GM23338 (cell line): ENCODE data around the gene MMP1.

Source experiments
- CTCF ChIP-seq, 2 experiments: fragments of 200-600 bp in 1 of 2; sonication (generic) in 1 of 2; conservative IDR thresholded peaks; 2 replicates each; pipeline versions ENCODE4 v1.5.1 to v1.6.1; 2016 to 2017; ENCODE audit warnings: antibody characterized with exemption in 2 of 2, low read depth in 2 of 2, mild to moderate bottlenecking in 2 of 2, moderate library complexity in 1 of 2
- EZH2 ChIP-seq: fragments of 200-600 bp; sonication (generic); IDR thresholded peaks from one replicate; pipeline ENCODE4 v1.8.0; 2017; ENCODE audit warnings: antibody characterized with exemption, mild to moderate bottlenecking, low read depth; ENCODE audit not compliant: unreplicated experiment
- EZH2phosphoT487 ChIP-seq: fragments of 200-600 bp; sonication (generic); IDR thresholded peaks from one replicate; pipeline ENCODE4 v1.8.1; 2018; ENCODE audit warnings: antibody characterized with exemption; ENCODE audit not compliant: unreplicated experiment
- JUNB ChIP-seq: IDR thresholded peaks from one replicate; pipeline ENCODE4 v1.6.1; 2016; ENCODE audit warnings: antibody characterized with exemption; ENCODE audit not compliant: unreplicated experiment
- POLR2AphosphoS5 ChIP-seq: IDR thresholded peaks from 2 replicates; pipeline ENCODE4 v1.6.1; 2016; ENCODE audit warnings: antibody characterized with exemption, low read depth
- REST ChIP-seq: IDR thresholded peaks from one replicate; pipeline ENCODE4 v1.6.1; 2018; ENCODE audit warnings: antibody characterized with exemption; ENCODE audit not compliant: unreplicated experiment
- ZNF114 ChIP-seq: fragments of 250-450 bp; sonication (Bioruptor Pico); IDR thresholded peaks from 2 replicates; pipeline ENCODE4 v1.5.0; 2020; ENCODE audit warnings: mild to moderate bottlenecking, moderate library complexity
- ZNF331 ChIP-seq: fragments of 250-450 bp; sonication (Bioruptor Pico); IDR thresholded peaks from 2 replicates; pipeline ENCODE4 v1.5.0; 2020; ENCODE audit warnings: low read depth, mild to moderate bottlenecking, moderate library complexity

GRCh38 chr11:102806296-102806695 is 8.3 kb upstream of the MMP1 start:
- no peak for TF ChIP-seq CTCF (conservative IDR thresholded peaks at IDR 0.05; ENCODE audit: low read depth in 2 of 2)
- TF ChIP-seq JUNB: no peak
- no peak for TF ChIP-seq EZH2
- no peak for TF ChIP-seq REST
- no peak for TF ChIP-seq ZNF114 (CRISPR knock-in tag)
- TF ChIP-seq ZNF331 (CRISPR knock-in tag): no peak
- no peak for TF ChIP-seq EZH2phosphoT487
- TF ChIP-seq POLR2AphosphoS5: no peak
